Retinal pigment epithelial cell (primary cell): ENCODE results near the gene IL1RL1.
A peak's percentile ranks its signal among the peaks of the same experiment; 100 is the strongest.

Source experiments
- DNase-seq: peaks from one replicate; pipeline ENCODE4 v3.0.0-alpha.2; 2010; ENCODE audit warnings: low read depth
- H3K4me3 ChIP-seq: 2 replicates; pipeline ENCODE4 v1.5.1; 2011; ENCODE audit warnings: mild to moderate bottlenecking, low read length, control low read depth, moderate library complexity
- TF ChIP-seq, protein P1 (sequence below): conservative IDR thresholded peaks from 2 replicates; pipeline ENCODE4 v1.5.1; 2011; ENCODE audit warnings: low read depth, low read length, control low read depth, inconsistent platforms

Gene IL1RL1

DNA sequence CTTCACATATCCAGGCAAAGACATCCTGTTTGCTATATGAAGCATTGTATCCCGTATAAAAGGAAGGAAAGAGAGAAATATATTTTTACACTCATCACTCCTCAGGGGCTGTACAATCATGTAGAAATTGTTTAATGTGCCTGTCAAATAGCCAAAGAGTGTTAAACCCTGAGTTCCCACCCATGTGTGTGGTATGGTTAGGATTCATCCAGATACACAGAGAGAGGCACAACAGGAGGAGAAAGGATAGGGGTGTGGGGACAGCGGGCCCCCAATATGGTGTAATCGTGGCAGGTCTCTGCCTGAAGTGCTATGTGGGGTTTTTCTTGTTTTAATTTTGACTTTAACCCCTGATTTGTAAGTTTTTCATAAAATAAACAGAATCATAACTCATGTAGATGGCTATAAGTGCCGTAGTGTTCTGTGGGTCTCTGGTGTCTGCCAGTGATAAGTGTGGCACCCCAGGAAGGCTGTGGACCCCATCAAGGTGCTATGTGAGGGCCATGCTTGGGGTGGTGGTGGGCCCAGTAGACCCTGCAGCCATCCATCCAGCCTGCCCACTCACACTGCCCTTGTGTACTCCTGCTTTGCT is 34.1 kb downstream of the IL1RL1 start:
- H3K4me3 ChIP-seq = no peak overlapping the region
- no peak for DNase-seq
- TF ChIP-seq, protein P1, sequence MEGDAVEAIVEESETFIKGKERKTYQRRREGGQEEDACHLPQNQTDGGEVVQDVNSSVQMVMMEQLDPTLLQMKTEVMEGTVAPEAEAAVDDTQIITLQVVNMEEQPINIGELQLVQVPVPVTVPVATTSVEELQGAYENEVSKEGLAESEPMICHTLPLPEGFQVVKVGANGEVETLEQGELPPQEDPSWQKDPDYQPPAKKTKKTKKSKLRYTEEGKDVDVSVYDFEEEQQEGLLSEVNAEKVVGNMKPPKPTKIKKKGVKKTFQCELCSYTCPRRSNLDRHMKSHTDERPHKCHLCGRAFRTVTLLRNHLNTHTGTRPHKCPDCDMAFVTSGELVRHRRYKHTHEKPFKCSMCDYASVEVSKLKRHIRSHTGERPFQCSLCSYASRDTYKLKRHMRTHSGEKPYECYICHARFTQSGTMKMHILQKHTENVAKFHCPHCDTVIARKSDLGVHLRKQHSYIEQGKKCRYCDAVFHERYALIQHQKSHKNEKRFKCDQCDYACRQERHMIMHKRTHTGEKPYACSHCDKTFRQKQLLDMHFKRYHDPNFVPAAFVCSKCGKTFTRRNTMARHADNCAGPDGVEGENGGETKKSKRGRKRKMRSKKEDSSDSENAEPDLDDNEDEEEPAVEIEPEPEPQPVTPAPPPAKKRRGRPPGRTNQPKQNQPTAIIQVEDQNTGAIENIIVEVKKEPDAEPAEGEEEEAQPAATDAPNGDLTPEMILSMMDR = no peak

DNA sequence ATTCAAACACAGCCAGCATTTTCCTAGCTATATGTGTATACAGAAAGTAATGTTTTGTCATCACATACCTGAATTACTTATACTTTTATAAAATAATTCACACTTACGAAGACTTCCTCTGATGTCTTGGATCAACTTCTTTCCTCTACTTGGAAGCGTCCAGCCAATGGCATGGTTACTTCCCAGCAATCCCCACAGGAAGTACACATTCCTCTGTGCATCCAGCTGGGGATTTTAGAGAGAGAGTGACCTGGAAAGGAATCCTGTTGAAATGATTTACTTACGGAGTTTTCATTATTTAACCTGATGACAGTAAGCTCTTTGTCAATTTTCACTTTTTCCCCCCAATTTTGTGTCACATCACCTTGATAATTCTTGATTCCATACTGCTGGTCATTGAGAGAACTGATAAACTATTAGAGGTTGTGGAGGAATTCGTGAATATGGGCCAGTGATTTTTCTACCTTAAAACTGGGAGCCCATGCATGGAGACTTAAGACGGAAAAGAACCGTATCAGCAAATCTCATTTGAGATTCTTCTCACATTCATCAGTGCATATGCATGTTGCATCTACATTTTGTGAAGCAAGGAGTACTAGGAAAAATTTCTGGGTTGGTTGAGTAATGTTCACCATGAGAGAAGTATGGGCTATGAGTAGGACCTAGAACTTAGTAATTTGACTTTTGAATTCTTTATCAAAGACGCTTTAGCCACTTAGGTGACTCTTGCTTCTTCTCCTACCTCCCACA is 35.2 kb downstream of the IL1RL1 start:
- TF ChIP-seq, protein P1 = no peak
- no peak overlapping the region for H3K4me3 ChIP-seq
- no peak for DNase-seq

DNA sequence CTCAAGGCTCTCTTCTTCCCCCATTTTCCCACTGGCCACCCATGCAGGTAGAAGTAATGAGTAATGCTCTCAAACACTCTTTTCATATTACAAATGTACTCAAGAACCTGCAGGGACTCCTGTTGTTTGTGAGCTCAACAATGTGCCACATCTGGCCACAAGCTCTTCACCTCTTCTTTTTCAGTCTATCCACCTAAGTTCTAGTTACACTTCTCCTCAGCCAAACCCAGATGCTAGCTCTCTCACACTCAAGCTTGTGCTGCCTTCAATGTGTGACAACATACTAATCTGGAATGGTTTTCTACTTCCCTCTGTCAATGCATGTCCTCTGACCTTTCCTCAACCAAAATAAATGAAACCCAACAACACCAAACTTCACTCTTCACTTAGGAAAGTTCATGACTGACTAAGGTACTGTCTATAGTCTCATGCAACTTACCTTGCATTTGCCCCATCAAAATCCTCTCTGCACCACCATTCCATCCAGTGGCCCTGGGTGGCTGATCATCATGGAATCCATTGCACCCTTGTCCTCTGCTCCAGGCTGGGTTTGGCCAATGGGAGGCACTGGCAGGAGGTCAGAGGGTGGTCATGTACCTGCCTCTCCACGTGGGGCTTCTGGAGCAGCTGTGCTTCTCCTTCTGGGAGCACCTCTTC is 38.9 kb downstream of the IL1RL1 start:
- no peak for DNase-seq
- TF ChIP-seq, protein P1 = no peak
- H3K4me3 ChIP-seq = no peak overlapping the region

DNA sequence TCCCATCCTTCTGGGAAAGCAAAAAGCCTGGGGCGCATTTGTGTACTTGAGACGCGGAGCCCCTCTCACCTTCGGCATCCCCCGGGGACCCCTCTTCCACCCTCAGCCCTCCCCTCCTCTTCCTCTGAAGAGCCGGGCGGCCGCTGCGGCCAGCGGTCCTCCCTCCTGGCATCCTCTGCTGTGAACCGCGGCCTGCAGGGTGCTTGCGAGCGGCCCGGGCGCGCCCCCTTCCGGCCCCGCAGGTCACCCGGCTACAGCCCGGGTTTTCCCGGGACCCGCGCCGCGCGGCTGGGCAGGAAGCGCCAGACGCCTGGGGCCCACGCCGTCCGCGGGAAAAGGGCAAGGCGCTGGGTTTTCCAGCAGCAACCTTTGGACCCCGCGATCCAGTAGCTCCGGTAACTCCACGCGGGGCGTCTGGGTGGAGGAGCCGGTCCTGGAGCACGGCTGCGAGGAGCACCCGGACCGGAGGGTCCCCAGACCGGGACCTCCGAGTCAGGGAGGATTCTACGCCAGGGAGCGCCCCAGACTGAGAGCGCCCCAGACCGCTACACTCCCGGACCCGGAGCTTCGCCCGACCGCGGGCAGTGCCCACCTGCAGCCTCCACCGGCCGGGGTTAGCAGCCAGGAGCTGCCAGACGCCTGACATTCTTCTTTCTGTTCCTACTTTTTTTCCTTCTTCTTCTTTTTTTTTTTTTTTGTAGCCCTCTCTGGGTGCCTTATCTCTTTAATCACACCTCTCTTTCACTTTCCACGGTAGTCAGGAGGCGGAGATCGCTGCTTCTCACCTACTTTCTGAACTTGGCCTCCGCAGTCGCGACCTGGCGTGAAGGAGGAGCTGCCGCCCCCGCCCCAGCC is 44.4 kb downstream of the IL1RL1 start, which contains the start of gene IL18R1:
TSS of gene IL18R1 (plus strand) at position 271 of the 855 bp plus-strand sequence. CDS start 6,865 bp downstream, outside the sequence.
- peak within 1 kb of the TSS; percentile 59 for H3K4me3 ChIP-seq
- peak; percentile 6 for DNase-seq
- TF ChIP-seq, protein P1 = peak; percentile 64

DNA sequence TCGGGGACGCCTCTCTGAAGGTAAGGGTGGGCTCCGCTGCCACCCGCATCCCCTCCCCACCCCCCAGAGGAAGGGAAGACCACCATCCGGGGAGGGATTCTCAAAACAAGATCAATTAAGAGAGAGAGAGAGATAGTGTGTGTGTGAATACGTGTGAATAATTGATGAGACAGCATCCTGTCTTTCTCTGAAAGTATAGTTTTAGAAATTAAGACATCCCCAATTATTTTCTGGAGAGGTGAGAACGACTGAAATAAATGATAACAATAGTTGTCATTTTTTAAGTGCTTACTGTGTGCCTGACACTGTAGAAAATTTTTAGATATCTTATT is 45.0 kb downstream of the IL1RL1 start:
- TF ChIP-seq, protein P1 = no peak
- no peak for DNase-seq
- H3K4me3 ChIP-seq = peak overlapping the region; percentile 59

DNA sequence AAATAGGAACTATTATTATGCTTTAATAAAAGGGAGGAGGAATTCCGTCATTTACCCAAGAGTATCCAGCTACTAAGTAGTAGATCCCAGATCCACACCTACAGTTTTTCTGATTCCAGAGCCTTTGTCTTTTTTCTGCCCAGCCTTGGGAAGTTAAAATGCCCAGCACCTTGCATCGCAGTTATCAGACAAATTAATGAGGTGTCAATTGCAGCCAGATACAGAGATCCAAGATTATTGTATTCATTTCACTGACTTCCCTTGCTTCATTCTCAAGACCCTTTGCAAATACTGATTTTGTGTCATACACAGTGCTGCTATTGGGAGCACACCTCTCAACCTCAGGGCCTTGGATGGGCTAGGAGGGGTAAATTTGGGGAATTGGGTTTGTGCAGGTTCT is 45.4 kb downstream of the IL1RL1 start:
- no peak for DNase-seq
- TF ChIP-seq, protein P1 = no peak
- H3K4me3 ChIP-seq = no peak overlapping the region
